Measurements from ENCODE around the gene AUNIP.
"Not testable (repeated sequence)": the region's sequence is repeated elsewhere in the genome, so short reads cannot be mapped to it uniquely, and the experiment has no call there.

Gene AUNIP

DNA sequence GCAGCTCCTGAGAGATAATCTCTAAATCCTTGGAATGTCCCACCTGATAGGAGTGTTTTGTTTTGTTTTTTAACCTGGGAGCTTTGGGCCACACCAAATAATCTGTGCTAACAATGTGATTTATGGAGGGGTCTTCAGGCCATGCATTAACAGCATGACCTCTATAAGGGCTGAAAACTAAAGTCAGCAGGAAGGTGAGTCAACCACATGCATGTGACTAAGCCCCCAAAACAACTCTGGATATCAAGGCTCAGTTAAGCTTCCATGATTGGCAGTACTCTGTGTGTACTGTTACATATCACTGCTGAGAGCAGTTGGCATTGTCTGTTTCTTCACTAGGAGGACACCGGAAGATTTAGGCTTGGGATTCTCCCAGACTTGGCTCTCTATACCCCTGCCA lies 10.7 kb downstream of the AUNIP start:
- DNase-seq (ENCODE audit: low spot score in 2 of 2) (no peak), ATAC-seq (replicated peaks; ENCODE audit: extremely low read depth, poor library complexity, severe bottlenecking) (no peak)
- H3K36me3 Mint-ChIP-seq (ENCODE audit: insufficient read depth), result no peaks in the 10 kb centered on the region
- H3K9me3 Mint-ChIP-seq, result no peaks in the 10 kb centered on the region
- no peaks in the 10 kb centered on the region for H3K27me3 Mint-ChIP-seq
- H3K4me1 Mint-ChIP-seq, result no peaks in the 10 kb centered on the region
- no peak overlapping the region for H3K27ac Mint-ChIP-seq (ENCODE audit: low read depth)
- no peak overlapping the region for H3K4me3 Mint-ChIP-seq

DNA sequence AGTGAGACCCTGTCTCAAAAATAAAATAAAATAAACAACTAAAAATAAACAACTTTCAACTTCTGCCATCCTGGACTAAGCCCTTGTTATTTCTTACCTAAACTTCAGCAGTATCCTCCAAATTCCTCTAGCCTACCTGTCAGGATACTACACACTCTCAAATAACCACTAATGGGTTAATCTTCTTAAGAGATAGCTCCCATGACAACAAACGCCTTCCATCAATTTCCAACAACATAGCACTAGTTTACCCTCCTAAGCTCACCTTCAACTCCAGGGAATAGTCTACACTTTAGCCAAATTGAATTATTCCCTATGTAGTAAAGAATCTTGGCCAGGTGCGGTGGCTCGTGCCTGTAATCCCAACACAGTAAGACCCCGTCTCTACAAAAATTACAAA lies 11.3 kb downstream of the AUNIP start:
- DNase-seq (ENCODE audit: low spot score in 2 of 2), result no peak
- no peak overlapping the region for H3K4me3 Mint-ChIP-seq
- no peak overlapping the region for H3K27ac Mint-ChIP-seq (ENCODE audit: low read depth)
- no peaks in the 10 kb centered on the region for H3K4me1 Mint-ChIP-seq
- ATAC-seq (replicated peaks; ENCODE audit: extremely low read depth, poor library complexity, severe bottlenecking), result no peak
- H3K9me3 Mint-ChIP-seq, result no peaks in the 10 kb centered on the region
- no peaks in the 10 kb centered on the region for H3K27me3 Mint-ChIP-seq
- H3K36me3 Mint-ChIP-seq (ENCODE audit: insufficient read depth), result no peaks in the 10 kb centered on the region

- H3K4me3 Mint-ChIP-seq, result no peak overlapping the region
- DNase-seq (ENCODE audit: low spot score in 2 of 2) (no peak), ATAC-seq (replicated peaks; ENCODE audit: extremely low read depth, poor library complexity, severe bottlenecking) (no peak)
- no peak overlapping the region for H3K27ac Mint-ChIP-seq (ENCODE audit: low read depth)
- H3K4me1 Mint-ChIP-seq, result no peaks in the 10 kb centered on the region
- H3K27me3 Mint-ChIP-seq, result no peaks in the 10 kb centered on the region
- no peaks in the 10 kb centered on the region for H3K9me3 Mint-ChIP-seq
- H3K36me3 Mint-ChIP-seq (ENCODE audit: insufficient read depth), result no peaks in the 10 kb centered on the region
Observed at GRCh38 chr1:25845664-25846063, 13.6 kb downstream of the AUNIP start.

DNA sequence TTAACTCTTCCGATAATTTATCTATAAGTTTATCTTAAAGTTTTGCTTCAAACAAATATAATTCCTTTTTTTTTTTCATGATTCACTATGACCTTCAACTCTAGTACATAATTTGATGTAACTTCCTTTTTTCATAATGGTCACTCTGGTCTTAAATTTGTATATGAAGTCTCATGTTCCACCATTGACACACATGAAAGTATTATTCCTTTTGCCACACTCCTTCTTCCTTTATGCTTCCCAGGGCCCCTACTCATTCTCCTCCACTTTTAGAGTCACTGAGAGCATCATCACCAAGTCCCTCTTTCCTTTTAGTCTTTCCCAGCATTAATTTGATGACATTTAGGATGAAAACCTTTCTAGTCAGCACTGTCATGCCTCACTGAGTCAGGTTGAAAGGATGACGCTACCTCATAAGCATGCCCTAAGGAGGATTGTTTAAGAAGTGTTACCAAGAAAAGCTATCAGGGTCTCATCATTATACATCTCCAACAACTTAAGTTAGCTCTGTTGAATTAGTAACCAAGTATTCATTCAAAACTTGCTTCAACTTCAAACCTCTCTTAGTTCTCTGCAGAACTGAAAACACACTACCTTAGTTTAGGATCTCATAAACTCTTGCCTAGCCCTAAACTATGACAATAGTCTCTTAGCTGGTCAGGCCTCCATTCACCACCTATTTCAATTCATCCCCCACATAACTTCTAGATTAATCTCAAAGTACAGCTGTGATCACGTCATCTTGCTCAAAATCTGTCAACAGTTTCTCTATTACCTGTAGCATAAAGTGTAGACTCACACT lies 14.5 kb downstream of the AUNIP start:
- ATAC-seq (replicated peaks; ENCODE audit: extremely low read depth, poor library complexity, severe bottlenecking) (no peak), DNase-seq (ENCODE audit: low spot score in 2 of 2) (no peak)
- H3K9me3 Mint-ChIP-seq, result no peaks in the 10 kb centered on the region
- H3K4me1 Mint-ChIP-seq, result no peaks in the 10 kb centered on the region
- H3K27me3 Mint-ChIP-seq, result no peaks in the 10 kb centered on the region
- no peaks in the 10 kb centered on the region for H3K36me3 Mint-ChIP-seq (ENCODE audit: insufficient read depth)
- H3K27ac Mint-ChIP-seq (ENCODE audit: low read depth), result no peak overlapping the region
- H3K4me3 Mint-ChIP-seq, result no peak overlapping the region

DNA sequence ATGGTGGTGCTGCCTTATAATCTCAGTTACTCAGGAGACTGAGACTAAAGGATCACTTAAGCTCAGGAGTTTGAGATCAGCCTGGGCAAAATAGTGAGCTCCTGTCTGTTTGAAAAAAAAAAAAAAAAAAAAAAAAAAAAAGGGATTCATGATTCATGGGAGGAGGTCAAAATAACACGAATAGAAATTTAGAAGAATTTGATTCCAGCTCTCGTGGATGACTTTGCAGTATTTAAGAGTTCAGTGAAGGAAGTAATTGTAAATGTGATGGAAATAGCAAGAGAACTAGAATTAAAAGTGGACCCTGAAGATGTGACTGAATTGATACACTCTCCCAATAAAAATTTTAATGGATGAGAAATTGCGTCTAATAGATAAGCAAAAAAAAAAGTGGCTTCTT lies 15.8 kb downstream of the AUNIP start:
- no peak for DNase-seq (ENCODE audit: low spot score in 2 of 2)
- no peaks in the 10 kb centered on the region for H3K36me3 Mint-ChIP-seq (ENCODE audit: insufficient read depth)
- H3K4me1 Mint-ChIP-seq, result no peaks in the 10 kb centered on the region
- H3K27me3 Mint-ChIP-seq, result no peaks in the 10 kb centered on the region
- ATAC-seq (replicated peaks; ENCODE audit: extremely low read depth, poor library complexity, severe bottlenecking), result no peak
- no peak overlapping the region for H3K27ac Mint-ChIP-seq (ENCODE audit: low read depth)
- no peaks in the 10 kb centered on the region for H3K9me3 Mint-ChIP-seq
- no peak overlapping the region for H3K4me3 Mint-ChIP-seq

DNA sequence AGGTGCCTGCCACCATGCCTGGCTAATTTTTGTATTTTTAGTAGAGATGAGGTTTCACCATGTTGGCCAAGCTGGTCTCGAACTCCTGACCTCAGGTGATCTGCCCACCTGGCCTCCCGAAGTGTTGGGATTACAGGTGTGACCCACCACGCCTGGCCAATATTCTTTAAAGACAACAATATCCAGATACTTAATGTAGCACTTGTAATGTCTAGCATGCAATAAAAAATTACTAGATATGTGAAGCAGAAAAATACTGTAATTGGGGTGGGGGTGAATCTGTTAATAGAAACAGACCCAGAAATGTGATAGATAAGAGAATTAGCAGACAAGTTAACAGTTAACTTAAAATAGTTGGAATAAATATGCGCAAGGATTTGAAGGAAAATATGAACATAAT lies 19.4 kb downstream of the AUNIP start:
- DNase-seq (ENCODE audit: low spot score in 2 of 2); H3K9me3 Mint-ChIP-seq; H3K4me3 Mint-ChIP-seq; H3K4me1 Mint-ChIP-seq; H3K36me3 Mint-ChIP-seq (ENCODE audit: insufficient read depth); H3K27me3 Mint-ChIP-seq; ATAC-seq (replicated peaks; ENCODE audit: extremely low read depth, poor library complexity, severe bottlenecking); H3K27ac Mint-ChIP-seq (ENCODE audit: low read depth): not testable (repeated sequence)

DNA sequence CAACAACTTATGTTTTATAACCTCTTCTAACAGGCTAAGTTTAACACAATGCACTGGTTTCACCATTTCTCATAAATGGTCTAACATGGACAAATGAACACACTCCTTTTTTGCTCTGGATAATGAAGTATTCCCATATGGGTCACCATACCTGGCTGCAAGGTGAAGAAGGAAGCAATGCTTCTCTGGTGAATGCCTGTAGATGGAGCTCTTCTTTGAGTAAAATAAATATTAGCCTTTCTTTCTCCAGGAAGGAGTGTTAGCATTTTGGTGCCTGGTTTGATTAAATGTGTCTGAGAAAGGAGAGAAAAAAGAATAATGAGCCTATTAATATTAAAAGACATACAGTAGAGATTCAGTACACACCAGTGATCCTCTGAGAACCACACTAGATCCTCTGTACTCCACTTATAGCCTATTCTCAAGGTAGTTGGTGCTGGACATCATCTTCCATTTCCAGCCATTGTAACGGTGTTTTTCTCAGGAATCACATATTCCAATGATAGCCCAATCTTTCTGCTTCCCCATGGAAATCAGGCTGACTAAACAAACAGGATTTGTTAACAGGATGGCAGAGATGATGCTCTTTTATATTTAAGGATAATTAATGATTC lies 21.9 kb downstream of the AUNIP start:
- Mint-ChIP-seq H3K36me3 (ENCODE audit: insufficient read depth) (peaks cover 13% of the 10 kb centered on the region), H3K4me3 (no peak overlapping the region), H3K27me3 (no peaks in the 10 kb centered on the region), H3K27ac (ENCODE audit: low read depth) (no peak overlapping the region), H3K4me1 (no peaks in the 10 kb centered on the region), H3K9me3 (no peaks in the 10 kb centered on the region)
- ATAC-seq (replicated peaks; ENCODE audit: extremely low read depth, poor library complexity, severe bottlenecking) (no peak), DNase-seq (ENCODE audit: low spot score in 2 of 2) (no peak)

DNA sequence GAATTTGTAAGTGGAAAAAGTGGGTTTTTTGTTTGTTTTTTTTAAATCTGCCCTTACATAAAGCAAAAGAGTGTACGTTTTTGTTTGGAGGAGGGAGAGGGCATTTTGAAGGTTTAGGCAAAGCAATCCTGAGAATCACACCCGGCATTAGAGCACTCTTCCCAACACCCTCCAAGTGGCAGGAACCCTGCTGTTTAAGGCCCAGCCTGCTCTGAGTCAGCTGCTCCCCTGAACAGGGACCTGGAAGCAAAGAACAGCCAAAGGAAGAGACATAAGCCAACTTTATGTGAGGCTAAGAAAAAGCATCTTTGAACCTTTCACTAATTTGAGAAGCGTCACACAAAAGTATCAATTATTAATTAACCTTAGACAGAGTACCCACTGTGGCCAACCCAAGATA lies 22.6 kb downstream of the AUNIP start:
- no peaks in the 10 kb centered on the region for H3K4me1 Mint-ChIP-seq
- peaks cover 19% of the 10 kb centered on the region for H3K36me3 Mint-ChIP-seq (ENCODE audit: insufficient read depth)
- H3K27ac Mint-ChIP-seq (ENCODE audit: low read depth), result no peak overlapping the region
- H3K4me3 Mint-ChIP-seq, result no peak overlapping the region
- H3K27me3 Mint-ChIP-seq, result no peaks in the 10 kb centered on the region
- DNase-seq (ENCODE audit: low spot score in 2 of 2) (no peak), ATAC-seq (replicated peaks; ENCODE audit: extremely low read depth, poor library complexity, severe bottlenecking) (no peak)
- no peaks in the 10 kb centered on the region for H3K9me3 Mint-ChIP-seq

DNA sequence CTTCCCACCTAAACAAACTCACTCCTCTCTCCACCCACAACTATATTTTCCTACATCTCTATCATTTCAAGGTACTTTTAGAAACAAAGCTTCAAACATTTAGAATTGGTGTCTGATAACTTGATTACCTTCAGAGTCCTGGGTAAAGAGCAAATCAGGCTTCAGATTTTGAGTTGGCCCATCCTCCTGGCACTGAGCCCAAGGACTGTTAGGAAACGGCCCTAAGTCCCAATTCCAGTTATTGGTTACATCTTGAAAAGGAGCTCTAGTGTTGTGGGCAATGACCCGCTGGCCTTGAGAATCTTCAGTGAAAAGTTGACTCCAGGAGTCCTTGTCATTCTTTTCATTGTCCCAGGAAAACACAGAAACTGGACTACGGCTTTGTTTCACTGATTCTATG lies 24.4 kb downstream of the AUNIP start:
- H3K27me3 Mint-ChIP-seq, result no peaks in the 10 kb centered on the region
- peaks cover 35% of the 10 kb centered on the region for H3K36me3 Mint-ChIP-seq (ENCODE audit: insufficient read depth)
- H3K4me1 Mint-ChIP-seq, result no peaks in the 10 kb centered on the region
- no peak overlapping the region for H3K4me3 Mint-ChIP-seq
- ATAC-seq (replicated peaks; ENCODE audit: extremely low read depth, poor library complexity, severe bottlenecking), result no peak
- no peak overlapping the region for H3K27ac Mint-ChIP-seq (ENCODE audit: low read depth)
- DNase-seq (ENCODE audit: low spot score in 2 of 2), result no peak
- no peaks in the 10 kb centered on the region for H3K9me3 Mint-ChIP-seq

GRCh38 chr1:25833158-25833557 lies 26.1 kb downstream of the AUNIP start:
- H3K4me1 Mint-ChIP-seq, result no peaks in the 10 kb centered on the region
- no peaks in the 10 kb centered on the region for H3K9me3 Mint-ChIP-seq
- H3K27ac Mint-ChIP-seq (ENCODE audit: low read depth), result no peak overlapping the region
- no peaks in the 10 kb centered on the region for H3K27me3 Mint-ChIP-seq
- ATAC-seq (replicated peaks; ENCODE audit: extremely low read depth, poor library complexity, severe bottlenecking) (no peak), DNase-seq (ENCODE audit: low spot score in 2 of 2) (no peak)
- H3K4me3 Mint-ChIP-seq, result no peak overlapping the region
- peaks cover 51% of the 10 kb centered on the region for H3K36me3 Mint-ChIP-seq (ENCODE audit: insufficient read depth)

GRCh38 chr1:25832336-25833037 lies 26.8 kb downstream of the AUNIP start:
- ATAC-seq (replicated peaks; ENCODE audit: extremely low read depth, poor library complexity, severe bottlenecking), result no peak
- Mint-ChIP-seq H3K27ac (ENCODE audit: low read depth) (no peak overlapping the region), H3K9me3 (no peaks in the 10 kb centered on the region), H3K4me3 (no peak overlapping the region), H3K4me1 (no peaks in the 10 kb centered on the region), H3K27me3 (no peaks in the 10 kb centered on the region), H3K36me3 (ENCODE audit: insufficient read depth) (peaks cover 52% of the 10 kb centered on the region)
- no peak for DNase-seq (ENCODE audit: low spot score in 2 of 2)

- H3K4me3 Mint-ChIP-seq, result no peak overlapping the region
- no peak for ATAC-seq (replicated peaks; ENCODE audit: extremely low read depth, poor library complexity, severe bottlenecking)
- DNase-seq (ENCODE audit: low spot score in 2 of 2), result no peak
- H3K9me3 Mint-ChIP-seq, result no peaks in the 10 kb centered on the region
- no peaks in the 10 kb centered on the region for H3K27me3 Mint-ChIP-seq
- H3K4me1 Mint-ChIP-seq, result no peaks in the 10 kb centered on the region
- H3K36me3 Mint-ChIP-seq (ENCODE audit: insufficient read depth), result peaks cover 54% of the 10 kb centered on the region
- no peak overlapping the region for H3K27ac Mint-ChIP-seq (ENCODE audit: low read depth)
Observed at GRCh38 chr1:25831569-25832196, 27.6 kb downstream of the AUNIP start.
